NCI-H524 treated with DMSO at 0.1 percent for 48 hours (cell line): ENCODE data around the gene TIGD7.

Experiments used
- DNase-seq: peaks from one replicate; lab custom pipeline; 2025; lab: John Stamatoyannopoulos, UW

Gene TIGD7, protein sequence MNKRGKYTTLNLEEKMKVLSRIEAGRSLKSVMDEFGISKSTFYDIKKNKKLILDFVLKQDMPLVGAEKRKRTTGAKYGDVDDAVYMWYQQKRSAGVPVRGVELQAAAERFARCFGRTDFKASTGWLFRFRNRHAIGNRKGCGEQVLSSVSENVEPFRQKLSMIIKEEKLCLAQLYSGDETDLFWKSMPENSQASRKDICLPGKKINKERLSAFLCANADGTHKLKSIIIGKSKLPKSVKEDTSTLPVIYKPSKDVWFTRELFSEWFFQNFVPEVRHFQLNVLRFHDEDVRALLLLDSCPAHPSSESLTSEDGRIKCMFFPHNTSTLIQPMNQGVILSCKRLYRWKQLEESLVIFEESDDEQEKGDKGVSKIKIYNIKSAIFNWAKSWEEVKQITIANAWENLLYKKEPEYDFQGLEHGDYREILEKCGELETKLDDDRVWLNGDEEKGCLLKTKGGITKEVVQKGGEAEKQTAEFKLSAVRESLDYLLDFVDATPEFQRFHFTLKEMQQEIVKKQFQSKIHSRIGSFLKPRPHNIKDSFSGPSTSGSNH

DNA sequence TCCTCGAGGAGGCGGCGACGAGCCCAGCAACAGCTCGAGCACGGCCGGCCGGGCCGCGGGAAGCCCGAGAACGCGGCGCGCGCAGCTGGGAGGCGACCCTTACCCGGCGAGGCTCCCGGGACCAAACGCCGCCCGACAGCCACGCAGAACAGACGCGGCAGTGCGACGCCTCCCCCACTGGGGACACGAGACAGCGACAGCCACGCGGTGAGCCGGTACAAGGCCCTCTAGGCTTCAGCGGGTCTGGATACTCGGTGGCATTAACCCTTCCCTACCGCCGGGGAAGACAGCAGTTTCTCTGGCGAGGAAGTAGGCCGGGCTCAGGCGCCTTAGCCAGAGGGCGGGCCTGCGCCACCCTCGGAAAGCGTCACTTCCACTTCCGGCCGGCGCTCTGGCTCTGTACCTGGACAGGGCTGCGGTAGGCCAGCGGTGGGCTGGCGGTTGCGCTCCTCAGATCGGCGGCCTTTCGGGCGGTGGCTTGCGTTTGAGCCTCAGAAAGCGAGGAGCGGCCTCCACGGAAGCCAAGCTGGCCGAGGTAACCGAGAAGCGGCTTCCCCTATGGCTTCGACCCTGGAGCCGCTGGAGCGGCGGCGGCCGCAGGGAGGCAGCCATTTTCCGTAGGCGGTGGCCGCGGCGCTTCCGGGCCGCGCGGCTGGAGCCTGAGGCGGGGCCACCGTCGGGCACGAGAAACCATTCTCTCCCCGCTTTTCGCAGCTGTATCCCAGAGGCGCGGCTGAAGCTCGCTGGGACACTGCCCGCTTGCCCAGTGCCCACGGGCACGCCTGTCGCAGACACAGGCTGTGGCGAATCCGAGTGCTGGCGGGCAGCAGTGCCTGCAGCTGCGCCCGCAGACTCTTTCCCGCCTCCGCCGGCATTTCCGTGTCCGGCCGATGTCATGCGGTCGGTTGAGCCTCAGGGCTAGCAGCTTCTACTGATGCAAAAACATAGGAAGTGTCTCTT, at the start of gene TIGD7, which contains the start of gene ZNF75A:
TSS of gene TIGD7 (minus strand) at position 322 of the 960 bp plus-strand sequence. CDS start 4,816 bp downstream, outside the sequence.
TSS of gene ZNF75A (plus strand) at position 389 of the 960 bp plus-strand sequence. CDS start 2,932 bp downstream, outside the sequence.
- peak; percentile 76 for DNase-seq

- DNase-seq: no peak
Measured at GRCh38 chr16:3349175-3349574, 43.9 kb upstream of the TIGD7 start.

- no peak for DNase-seq
Measured at GRCh38 chr16:3348547-3349167, 43.4 kb upstream of the TIGD7 start.

DNA sequence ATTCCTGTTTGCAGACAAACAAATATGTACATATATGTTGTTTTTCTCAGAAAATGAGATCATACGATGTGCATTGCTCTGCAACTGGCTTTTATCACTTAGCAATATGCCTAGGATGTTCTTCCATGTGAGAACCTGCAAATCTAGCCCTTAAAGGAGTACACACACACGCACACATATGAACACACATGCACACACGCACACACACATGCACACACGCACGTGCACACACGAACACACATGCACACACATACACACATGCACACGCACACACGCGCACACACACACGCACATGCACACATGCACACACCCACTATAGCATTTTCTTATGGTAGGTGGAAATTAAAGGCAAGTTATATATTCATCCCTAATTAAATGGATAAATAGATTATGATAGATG, 42.4 kb upstream of the TIGD7 start:
- DNase-seq: no peak

GRCh38 chr16:3346041-3346440, 40.8 kb upstream of the TIGD7 start:
- DNase-seq: no peak

DNA sequence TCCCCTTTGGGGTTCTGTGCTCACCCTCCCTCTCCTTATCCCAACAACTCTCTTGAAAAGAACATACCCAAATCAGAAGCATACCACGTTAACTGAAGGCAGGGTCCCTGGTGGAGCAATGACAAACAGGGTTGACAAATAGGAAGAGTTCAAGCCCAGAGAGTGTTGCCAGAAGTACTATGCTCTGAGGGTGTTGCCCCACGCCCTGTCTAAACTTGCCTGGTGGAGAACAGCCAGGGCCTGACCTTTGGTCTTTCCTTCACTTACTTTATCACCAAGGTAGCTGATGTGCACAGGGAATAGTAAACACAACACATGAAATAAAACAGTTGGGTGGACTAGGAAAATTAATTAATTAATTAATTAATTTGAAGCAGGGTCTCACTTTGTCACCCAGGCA, 23.4 kb upstream of the TIGD7 start:
- no peak for DNase-seq

DNA sequence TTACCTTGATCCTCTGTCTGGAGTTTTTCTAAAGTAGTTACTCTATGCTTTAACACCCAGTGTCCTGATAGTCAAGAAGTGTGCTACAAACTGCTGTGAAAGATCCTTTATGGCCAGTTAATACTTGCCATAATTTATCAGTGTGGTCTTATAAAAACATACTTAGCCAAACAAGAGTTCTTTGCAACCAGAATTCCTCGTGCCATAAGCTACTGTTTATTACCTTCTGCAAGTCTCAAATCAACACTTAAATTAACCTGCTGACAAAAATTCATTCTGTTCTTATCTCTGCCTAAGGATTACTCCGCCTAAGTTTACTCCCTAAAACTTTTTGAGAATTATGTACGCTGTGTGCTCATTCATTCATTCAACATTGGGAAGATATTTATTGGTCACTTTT, 22.9 kb upstream of the TIGD7 start:
- no peak for DNase-seq

- no peak for DNase-seq
Measured at GRCh38 chr16:3327514-3327913, 22.3 kb upstream of the TIGD7 start.

- no peak for DNase-seq
Measured at GRCh38 chr16:3321816-3322215, 16.6 kb upstream of the TIGD7 start.

DNA sequence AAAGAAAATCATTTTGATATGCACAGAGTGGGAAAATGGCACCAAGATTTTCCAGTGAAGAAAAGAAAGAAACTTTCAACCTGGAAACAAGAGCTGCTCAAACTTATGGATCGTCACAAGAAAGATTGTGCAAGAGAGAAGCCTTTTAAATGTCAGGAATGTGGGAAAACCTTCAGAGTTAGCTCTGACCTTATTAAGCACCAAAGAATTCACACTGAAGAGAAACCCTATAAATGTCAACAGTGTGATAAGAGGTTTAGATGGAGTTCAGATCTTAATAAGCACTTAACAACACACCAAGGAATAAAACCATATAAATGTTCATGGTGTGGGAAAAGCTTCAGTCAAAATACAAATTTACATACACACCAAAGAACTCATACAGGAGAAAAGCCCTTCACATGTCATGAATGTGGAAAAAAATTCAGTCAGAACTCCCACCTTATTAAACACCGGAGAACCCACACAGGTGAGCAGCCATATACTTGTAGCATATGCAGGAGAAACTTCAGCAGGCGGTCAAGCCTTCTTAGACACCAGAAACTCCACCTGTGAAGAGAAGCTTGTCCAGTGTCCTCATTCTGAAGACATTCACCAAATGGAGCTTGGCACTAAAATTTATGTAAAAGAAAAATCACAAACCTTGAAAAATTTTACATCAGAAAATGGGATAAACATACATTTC, 12.2 kb upstream of the TIGD7 start:
- no peak for DNase-seq

DNA sequence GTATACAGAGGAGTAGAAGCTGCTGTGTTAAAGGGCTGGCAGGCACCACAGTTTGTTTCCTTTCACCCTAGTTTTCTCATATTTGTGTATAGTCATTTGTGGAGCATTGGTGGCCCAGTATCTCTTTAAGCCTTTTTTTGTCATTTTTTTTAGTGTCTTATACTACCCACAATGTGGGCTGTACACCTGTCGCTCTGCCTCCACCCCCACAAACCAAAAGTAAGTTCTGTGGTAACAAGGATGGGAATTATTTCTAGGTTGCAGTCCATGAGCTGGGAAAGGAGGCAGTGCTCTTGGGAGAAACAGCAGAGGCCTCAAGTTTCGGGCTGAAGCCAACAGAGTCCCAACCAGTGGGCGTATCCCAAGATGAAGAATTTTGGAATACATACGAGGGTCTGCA, 6.3 kb upstream of the TIGD7 start:
- no peak for DNase-seq

DNA sequence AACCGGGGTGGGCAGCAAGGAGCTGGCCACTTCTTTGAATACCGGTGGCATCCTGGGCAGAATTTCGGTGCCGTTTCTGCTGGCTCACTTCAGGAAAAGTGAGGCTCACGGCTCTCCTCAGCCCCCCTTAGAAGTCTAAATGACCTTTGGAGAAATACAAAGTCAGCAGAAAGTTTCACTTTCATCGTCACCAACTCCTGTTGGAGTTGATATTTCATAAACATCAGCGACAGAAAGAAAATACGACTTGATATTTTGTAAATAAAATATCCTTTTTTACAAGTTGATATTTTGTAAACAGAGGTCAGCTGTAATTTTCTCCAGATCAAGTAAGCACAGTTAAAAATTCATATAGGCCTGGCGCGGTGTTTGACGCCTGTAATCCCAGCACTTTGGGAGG, 848 bp upstream of the TIGD7 start:
- no peak for DNase-seq

GRCh38 chr16:3304370-3304769, 860 bp downstream of the TIGD7 start:
- DNase-seq: no peak

DNA sequence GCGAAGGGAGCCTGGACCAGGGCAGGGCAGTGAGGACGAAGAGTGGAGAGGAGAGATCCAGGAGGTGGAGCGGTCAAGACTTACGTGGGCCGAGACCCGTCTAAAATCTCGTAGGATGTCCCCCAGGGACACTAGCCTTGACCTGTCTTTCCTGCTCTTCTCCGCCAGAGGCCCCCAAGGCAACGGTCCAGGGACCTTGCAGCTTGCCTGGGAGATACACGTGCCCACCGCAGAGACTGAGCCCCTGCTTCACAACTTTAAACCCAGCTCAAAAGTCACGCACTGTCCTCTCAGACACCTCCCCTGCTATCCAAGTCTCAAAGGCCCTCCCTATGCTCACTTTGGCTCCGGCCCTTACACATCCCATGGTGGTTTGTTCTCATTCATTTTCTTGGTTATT, 9.4 kb downstream of the TIGD7 start:
- DNase-seq: no peak

DNA sequence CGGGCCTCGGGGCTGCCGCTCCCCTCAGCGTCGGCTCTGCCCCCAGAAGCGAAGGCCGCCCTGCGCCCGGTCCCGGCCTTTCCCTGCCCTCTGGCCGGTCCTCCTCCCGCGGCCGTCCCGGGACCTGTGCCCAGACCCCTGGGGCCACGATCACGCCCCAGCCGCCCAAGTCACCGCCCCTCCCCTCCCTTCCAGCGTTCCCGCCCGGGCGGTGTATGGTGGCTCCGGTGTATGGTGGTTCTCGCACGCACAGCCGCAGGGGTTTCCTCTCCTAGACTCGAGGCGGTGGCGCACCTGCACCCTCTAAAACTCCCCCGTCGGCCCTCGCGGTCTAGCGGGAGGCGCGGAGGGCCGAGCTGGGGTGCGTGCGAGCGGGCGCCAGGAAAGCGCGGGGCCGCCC, 10.0 kb downstream of the TIGD7 start:
- DNase-seq: no peak

GRCh38 chr16:3292604-3293003, 12.6 kb downstream of the TIGD7 start:
- DNase-seq: no peak

DNA sequence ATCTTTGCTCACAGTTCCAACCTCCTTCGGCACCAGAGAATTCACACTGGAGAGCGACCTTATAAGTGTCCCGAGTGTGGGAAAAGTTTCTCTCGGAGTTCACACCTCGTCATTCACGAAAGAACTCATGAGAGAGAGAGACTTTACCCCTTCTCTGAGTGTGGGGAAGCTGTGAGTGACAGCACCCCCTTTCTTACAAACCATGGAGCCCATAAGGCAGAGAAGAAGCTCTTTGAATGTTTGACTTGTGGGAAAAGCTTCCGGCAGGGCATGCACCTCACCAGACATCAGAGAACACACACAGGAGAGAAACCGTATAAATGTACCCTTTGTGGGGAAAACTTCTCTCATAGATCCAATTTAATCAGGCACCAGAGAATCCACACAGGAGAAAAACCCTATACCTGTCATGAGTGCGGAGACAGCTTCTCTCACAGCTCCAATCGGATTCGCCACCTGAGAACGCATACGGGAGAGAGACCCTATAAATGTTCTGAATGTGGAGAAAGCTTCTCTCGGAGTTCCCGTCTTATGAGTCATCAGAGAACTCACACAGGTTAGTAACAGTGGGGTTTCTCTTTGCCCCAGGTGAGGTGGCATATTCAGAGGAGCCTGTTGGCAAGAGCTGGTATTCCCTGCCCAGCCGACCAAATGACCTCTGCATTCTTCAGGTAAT, 15.1 kb downstream of the TIGD7 start:
- no peak for DNase-seq

GRCh38 chr16:3285131-3285530, 20.1 kb downstream of the TIGD7 start:
- no peak for DNase-seq

DNA sequence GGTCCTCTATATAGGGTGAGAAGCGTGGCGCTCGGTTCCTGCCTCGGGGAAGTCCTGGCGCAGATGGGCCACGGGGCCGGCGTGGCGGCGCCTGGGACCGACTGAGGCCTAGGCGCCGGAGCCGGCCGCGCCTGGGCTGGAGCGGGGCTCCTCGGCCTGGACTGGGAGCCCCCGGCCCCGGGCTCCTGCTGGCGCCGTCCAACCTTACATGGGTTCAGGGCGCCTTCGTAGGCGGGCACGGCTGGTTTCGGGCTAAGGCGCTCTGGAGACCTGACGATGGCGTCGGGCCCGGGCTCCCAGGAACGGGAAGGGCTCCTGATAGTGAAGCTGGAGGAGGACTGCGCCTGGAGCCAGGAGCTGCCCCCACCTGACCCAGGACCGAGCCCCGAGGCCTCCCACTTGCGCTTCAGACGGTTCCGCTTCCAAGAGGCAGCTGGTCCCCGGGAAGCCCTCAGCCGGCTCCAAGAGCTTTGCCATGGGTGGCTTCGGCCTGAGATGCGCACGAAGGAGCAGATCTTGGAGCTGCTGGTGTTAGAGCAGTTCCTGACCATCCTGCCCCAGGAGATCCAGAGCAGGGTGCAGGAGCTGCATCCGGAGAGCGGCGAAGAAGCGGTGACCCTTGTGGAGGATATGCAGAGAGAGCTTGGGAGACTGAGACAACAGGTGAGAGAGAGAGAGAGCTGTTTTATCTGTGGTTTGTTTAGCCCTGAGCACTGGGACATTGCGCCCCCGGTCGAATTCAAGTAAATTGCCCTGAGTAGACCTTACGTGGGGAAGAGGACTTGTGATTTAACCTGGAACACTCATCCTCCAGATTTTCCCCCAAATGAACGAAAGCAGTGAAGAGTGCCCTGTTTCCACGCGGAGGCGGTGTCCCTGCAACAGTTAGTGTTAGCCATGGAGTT, 21.4 kb downstream of the TIGD7 start:
- DNase-seq: no peak
